Tibial artery (tissue), 4 donors: ENCODE data around the gene FSIP2.

Experiments
- DNase-seq, 2 donors: peaks; one replicate each; pipeline ENCODE4 v3.0.0-alpha.2; 2019
- H3K27ac ChIP-seq, 2 donors: fragments of 200-600 bp; sonication (generic) in 1 of 2; 1 replicate in 1 of 2; 2 replicates in 1 of 2; pipeline ENCODE4 v1.5.1; 2018 to 2019; ENCODE audit warnings: mild to moderate bottlenecking in 1 of 2
- H3K27me3 ChIP-seq, 2 donors: fragments of 200-600 bp; sonication (generic) in 1 of 2; one replicate each; pipeline versions ENCODE4 v1.5.1 to v1.6.0; 2016 to 2019
- H3K36me3 ChIP-seq, 3 donors: fragments of 200-600 bp; sonication (generic) in 2 of 3; one replicate each; pipeline ENCODE4 v1.5.1; 2016 to 2019; ENCODE audit warnings: mild to moderate bottlenecking in 2 of 3
- H3K4me1 ChIP-seq, 4 donors: fragments of 200-600 bp; sonication (generic) in 2 of 4; 1 replicate in 3 of 4; 2 replicates in 1 of 4; pipeline ENCODE4 v1.5.1; 2016 to 2019
- H3K4me3 ChIP-seq, 2 donors: fragments of 200-600 bp; sonication (generic) in 1 of 2; 1 replicate in 1 of 2; 2 replicates in 1 of 2; pipeline ENCODE4 v1.5.1; 2018 to 2019; ENCODE audit warnings: mild to moderate bottlenecking in 2 of 2
- H3K9me3 ChIP-seq, 3 donors: fragments of 200-600 bp; sonication (generic) in 1 of 3; one replicate each; pipeline ENCODE4 v1.5.1; 2016 to 2019
- CTCF ChIP-seq, 2 experiments: fragments of 200-600 bp in 1 of 2; fragments of 450-650 bp in 1 of 2; IDR thresholded peaks; one replicate each; pipeline ENCODE4 v1.5.1; 2017 to 2019; ENCODE audit warnings: antibody characterized with exemption in 2 of 2, mild to moderate bottlenecking in 1 of 2, moderate library complexity in 1 of 2
- intact Hi-C: fragments of 100-400 bp; cut with DNase I; formaldehyde crosslinking; loops from one replicate; pipeline ENCODE4 v1.15.0; 2023; ENCODE audit warnings: low total_unique reads

The FSIP2 gene

GRCh38 chr2:185736210-185736609 lies 2.4 kb upstream of the FSIP2 start:
- Histone ChIP-seq H3K27ac (no peak overlapping the region), H3K4me3 (no peak overlapping the region), H3K9me3 (peaks cover 0 to 7% (median 0%) of the 10 kb centered on the region in 3 donors), H3K27me3 (peaks cover 0 to 12% of the 10 kb centered on the region in 2 donors), H3K36me3 (no peaks in the 10 kb centered on the region), H3K4me1 (peaks cover 0 to 2% (median 0%) of the 10 kb centered on the region in 4 donors)
- intact Hi-C loops, result no loop called here
- TF ChIP-seq CTCF (IDR thresholded peaks at IDR 0.05), result no peak
- DNase-seq, result no peak

DNA sequence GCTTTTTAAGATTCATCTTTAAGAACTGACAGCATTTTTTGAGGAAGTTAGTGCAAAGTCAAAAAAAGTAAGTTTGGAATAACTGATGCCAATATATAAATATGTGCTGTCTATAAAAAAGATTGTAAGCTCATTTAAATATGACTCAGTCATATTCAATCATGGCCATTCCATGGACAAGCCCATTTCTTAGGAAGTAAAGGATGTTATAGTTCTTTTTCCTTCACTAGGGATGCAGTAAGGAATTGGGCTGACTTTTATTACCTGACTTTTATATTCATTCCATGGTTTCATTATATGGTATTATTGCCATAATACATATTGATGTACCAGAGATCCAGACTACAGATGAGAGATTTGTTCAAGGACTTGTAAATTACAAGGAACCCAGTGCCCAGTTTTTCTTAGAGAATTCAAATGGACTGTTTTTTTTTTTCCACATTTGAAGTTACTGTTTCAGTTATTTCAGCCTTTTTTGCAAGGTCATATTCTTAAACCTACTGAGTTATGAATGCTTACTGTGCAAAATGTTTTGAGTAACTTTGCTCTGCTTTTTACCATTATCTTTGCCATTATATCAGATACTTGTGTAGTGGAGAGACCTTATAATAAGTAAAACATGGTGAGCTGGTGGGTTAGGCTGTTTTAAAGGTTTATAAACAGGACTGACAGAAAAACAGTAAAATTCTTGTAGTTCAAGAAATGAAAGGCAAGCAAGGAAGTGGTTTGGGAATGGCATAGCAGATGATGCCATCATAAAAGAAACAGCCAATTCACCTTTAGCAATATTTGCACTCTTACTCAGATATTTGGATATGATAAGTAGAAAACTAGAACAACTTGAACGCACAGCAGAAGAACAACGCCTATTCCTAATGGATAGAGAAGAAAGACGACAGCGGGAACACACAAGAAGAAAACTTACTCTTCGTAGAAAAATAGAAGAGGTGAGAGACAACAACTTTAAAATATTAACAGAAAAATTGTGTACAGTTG lies 7.6 kb downstream of the FSIP2 start:
- intact Hi-C loops, result no loop called here
- DNase-seq, result no peak

GRCh38 chr2:185757356-185757755 lies 18.8 kb downstream of the FSIP2 start:
- no peak overlapping the region for H3K4me3 ChIP-seq
- H3K27me3 ChIP-seq, result no peaks in the 10 kb centered on the region
- H3K36me3 ChIP-seq, result no peaks in the 10 kb centered on the region
- no peaks in the 10 kb centered on the region for H3K9me3 ChIP-seq
- H3K27ac ChIP-seq, result no peak overlapping the region
- no peak for TF ChIP-seq CTCF (IDR thresholded peaks at IDR 0.05)
- no peak for DNase-seq
- intact Hi-C loops, result no loop called here
- H3K4me1 ChIP-seq, result no peaks in the 10 kb centered on the region

More for the DNA sequence above, 7.6 kb downstream of the FSIP2 start:
- H3K27me3 ChIP-seq, result no peaks in the 10 kb centered on the region
- no peaks in the 10 kb centered on the region for H3K4me1 ChIP-seq
- no peak for TF ChIP-seq CTCF (IDR thresholded peaks at IDR 0.05)
- H3K4me3 ChIP-seq, result no peak overlapping the region
- H3K27ac ChIP-seq, result no peak overlapping the region
- no peaks in the 10 kb centered on the region for H3K36me3 ChIP-seq
- H3K9me3 ChIP-seq, result no peaks in the 10 kb centered on the region

DNA sequence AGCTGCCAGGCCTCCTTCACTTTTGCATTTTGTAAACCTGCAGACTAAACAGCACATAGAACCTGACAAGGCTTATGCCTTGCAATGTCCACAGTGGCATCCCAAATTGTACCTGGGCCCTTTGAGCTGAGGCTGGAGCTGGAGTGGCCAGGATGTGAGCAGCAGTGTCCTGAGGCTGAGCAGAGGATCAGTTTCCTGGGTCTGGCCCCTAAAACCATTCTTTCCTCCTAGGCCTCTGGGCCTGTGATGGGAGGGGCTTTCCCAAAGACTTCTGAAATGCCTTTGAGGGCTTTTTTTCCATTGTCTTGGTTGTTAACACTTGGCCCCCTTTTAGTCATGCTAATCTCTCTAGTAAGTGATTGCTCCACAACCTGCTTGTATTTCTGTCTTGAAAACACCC lies 32.8 kb downstream of the FSIP2 start:
- H3K9me3 ChIP-seq, result peaks cover 12 to 39% (median 33%) of the 10 kb centered on the region in 3 donors
- no peak for DNase-seq
- intact Hi-C loops, result no loop called here
- no peak overlapping the region for H3K27ac ChIP-seq
- TF ChIP-seq CTCF (IDR thresholded peaks at IDR 0.05), result no peak
- no peak overlapping the region for H3K4me3 ChIP-seq
- H3K36me3 ChIP-seq, result no peaks in the 10 kb centered on the region
- no peaks in the 10 kb centered on the region for H3K27me3 ChIP-seq
- no peaks in the 10 kb centered on the region for H3K4me1 ChIP-seq

DNA sequence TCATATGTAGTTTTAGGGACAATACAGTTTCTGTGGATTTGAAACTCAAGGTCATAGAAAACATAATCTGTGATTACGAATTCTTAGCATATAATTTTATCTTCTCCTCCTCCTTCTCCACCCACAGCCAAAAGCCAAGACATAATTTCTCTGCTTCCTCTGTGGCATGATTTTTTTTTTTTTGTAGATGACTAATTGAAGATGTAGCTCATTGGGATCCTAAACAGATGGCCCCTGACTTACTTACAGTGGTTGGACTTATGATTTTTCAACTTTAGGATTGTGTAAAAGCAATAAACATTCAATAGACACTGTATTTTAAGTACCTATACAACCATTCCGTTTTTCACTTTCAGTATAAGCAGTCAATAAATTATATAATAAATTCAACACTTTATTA lies 42.3 kb downstream of the FSIP2 start:
- Histone ChIP-seq H3K27ac (no peak overlapping the region), H3K4me1 (no peaks in the 10 kb centered on the region), H3K36me3 (no peaks in the 10 kb centered on the region), H3K4me3 (no peak overlapping the region), H3K27me3 (no peaks in the 10 kb centered on the region), H3K9me3 (no peaks in the 10 kb centered on the region)
- no peak for DNase-seq
- TF ChIP-seq CTCF (IDR thresholded peaks at IDR 0.05), result no peak
- intact Hi-C loops, result no loop called here
